ENCODE data around the gene TRIM24. TPM values are rescaled to one million over a fixed set of nuclear protein-coding genes. Genes with fewer than 3 reads are reported as not detected.

The TRIM24 gene
- total RNA-seq, 1 experiment from 2014 or later: 17.4 TPM

GRCh38 chr7:138555684-138556083 is 95.6 kb downstream of the TRIM24 start:
- no peaks in the 10 kb centered on the region for H3K27me3 ChIP-seq (ENCODE audit: low read length)
- H3K9me3 ChIP-seq (ENCODE audit: low read length): peaks cover 34% of the 10 kb centered on the region
- no peaks in the 10 kb centered on the region for H3K79me2 ChIP-seq (ENCODE audit: low read length)
- H3K36me3 ChIP-seq (ENCODE audit: insufficient read depth, low read length): peaks cover 94% of the 10 kb centered on the region
- no peaks in the 10 kb centered on the region for H3K4me1 ChIP-seq (ENCODE audit: low read length)
- H3K4me3 ChIP-seq (ENCODE audit: low read length): no peak overlapping the region
- no peak overlapping the region for H3K9ac ChIP-seq (ENCODE audit: low read length)
- no peaks in the 10 kb centered on the region for H3K9me2 ChIP-seq (replicated peaks; ENCODE audit: insufficient read depth, low read length)
- no peak overlapping the region for H3K4me2 ChIP-seq (ENCODE audit: low read depth, low read length, poor library complexity, severe bottlenecking)
- no peaks in the 10 kb centered on the region for H4K20me1 ChIP-seq (ENCODE audit: insufficient read depth, low read depth, low read length)
- no peak for DNase-seq
- H2AFZ ChIP-seq (ENCODE audit: low read length): no peak overlapping the region
- no peak overlapping the region for H3K27ac ChIP-seq (ENCODE audit: low read length)

- Histone ChIP-seq H2AFZ (ENCODE audit: low read length) (no peak overlapping the region), H4K20me1 (ENCODE audit: insufficient read depth, low read depth, low read length) (no peaks in the 10 kb centered on the region), H3K36me3 (ENCODE audit: insufficient read depth, low read length) (peaks cover 90% of the 10 kb centered on the region), H3K9me2 (replicated peaks; ENCODE audit: insufficient read depth, low read length) (no peaks in the 10 kb centered on the region), H3K9me3 (ENCODE audit: low read length) (peaks cover 34% of the 10 kb centered on the region), H3K27me3 (ENCODE audit: low read length) (no peaks in the 10 kb centered on the region), H3K4me3 (ENCODE audit: low read length) (no peak overlapping the region), H3K9ac (ENCODE audit: low read length) (no peak overlapping the region), H3K4me1 (ENCODE audit: low read length) (no peaks in the 10 kb centered on the region), H3K4me2 (ENCODE audit: low read depth, low read length, poor library complexity, severe bottlenecking) (no peak overlapping the region), H3K79me2 (ENCODE audit: low read length) (no peaks in the 10 kb centered on the region), H3K27ac (ENCODE audit: low read length) (no peak overlapping the region)
- no peak for DNase-seq
These were observed 96.9 kb downstream of the TRIM24 start for GRCh38 chr7:138556771-138557484.

- Histone ChIP-seq H2AFZ (ENCODE audit: low read length) (no peak overlapping the region), H3K27me3 (ENCODE audit: low read length) (no peaks in the 10 kb centered on the region), H3K79me2 (ENCODE audit: low read length) (no peaks in the 10 kb centered on the region), H3K4me3 (ENCODE audit: low read length) (no peak overlapping the region), H3K9ac (ENCODE audit: low read length) (no peak overlapping the region), H3K4me1 (ENCODE audit: low read length) (no peaks in the 10 kb centered on the region), H3K36me3 (ENCODE audit: insufficient read depth, low read length) (peaks cover 87% of the 10 kb centered on the region), H3K9me3 (ENCODE audit: low read length) (peaks cover 44% of the 10 kb centered on the region), H3K9me2 (replicated peaks; ENCODE audit: insufficient read depth, low read length) (no peaks in the 10 kb centered on the region), H3K4me2 (ENCODE audit: low read depth, low read length, poor library complexity, severe bottlenecking) (no peak overlapping the region), H3K27ac (ENCODE audit: low read length) (no peak overlapping the region), H4K20me1 (ENCODE audit: insufficient read depth, low read depth, low read length) (no peaks in the 10 kb centered on the region)
- DNase-seq: no peak
These were observed 99.4 kb downstream of the TRIM24 start for GRCh38 chr7:138559448-138559847.

- no peak overlapping the region for H3K27ac ChIP-seq (ENCODE audit: low read length)
- no peak overlapping the region for H2AFZ ChIP-seq (ENCODE audit: low read length)
- H3K9me3 ChIP-seq (ENCODE audit: low read length): peaks cover 10% of the 10 kb centered on the region; the same call in 1 of the 2 replicates
- no peaks in the 10 kb centered on the region for H3K79me2 ChIP-seq (ENCODE audit: low read length)
- no peak for DNase-seq
- H3K27me3 ChIP-seq (ENCODE audit: low read length): no peaks in the 10 kb centered on the region
- no peaks in the 10 kb centered on the region for H4K20me1 ChIP-seq (ENCODE audit: insufficient read depth, low read depth, low read length)
- no peaks in the 10 kb centered on the region for H3K4me1 ChIP-seq (ENCODE audit: low read length)
- H3K9ac ChIP-seq (ENCODE audit: low read length): no peak overlapping the region
- no peak overlapping the region for H3K4me2 ChIP-seq (ENCODE audit: low read depth, low read length, poor library complexity, severe bottlenecking)
- no peak overlapping the region for H3K4me3 ChIP-seq (ENCODE audit: low read length)
- no peaks in the 10 kb centered on the region for H3K9me2 ChIP-seq (replicated peaks; ENCODE audit: insufficient read depth, low read length)
- peaks cover 73% of the 10 kb centered on the region for H3K36me3 ChIP-seq (ENCODE audit: insufficient read depth, low read length)
These were observed 103.7 kb downstream of the TRIM24 start for GRCh38 chr7:138563808-138564207.

GRCh38 chr7:138564365-138564764 is 104.3 kb downstream of the TRIM24 start:
- no peak overlapping the region for H2AFZ ChIP-seq (ENCODE audit: low read length)
- H3K27me3 ChIP-seq (ENCODE audit: low read length): no peaks in the 10 kb centered on the region
- H3K79me2 ChIP-seq (ENCODE audit: low read length): no peaks in the 10 kb centered on the region
- no peak overlapping the region for H3K9ac ChIP-seq (ENCODE audit: low read length)
- H3K9me3 ChIP-seq (ENCODE audit: low read length): peaks cover 10% of the 10 kb centered on the region; the same call in 1 of the 2 replicates
- H3K4me1 ChIP-seq (ENCODE audit: low read length): no peaks in the 10 kb centered on the region
- H4K20me1 ChIP-seq (ENCODE audit: insufficient read depth, low read depth, low read length): no peaks in the 10 kb centered on the region
- DNase-seq: no peak
- H3K9me2 ChIP-seq (replicated peaks; ENCODE audit: insufficient read depth, low read length): no peaks in the 10 kb centered on the region
- no peak overlapping the region for H3K4me2 ChIP-seq (ENCODE audit: low read depth, low read length, poor library complexity, severe bottlenecking)
- H3K4me3 ChIP-seq (ENCODE audit: low read length): no peak overlapping the region
- H3K36me3 ChIP-seq (ENCODE audit: insufficient read depth, low read length): peaks cover 72% of the 10 kb centered on the region
- no peak overlapping the region for H3K27ac ChIP-seq (ENCODE audit: low read length)

GRCh38 chr7:138565071-138565450 is 105.0 kb downstream of the TRIM24 start:
- DNase-seq: no peak

GRCh38 chr7:138565451-138566114 is 105.5 kb downstream of the TRIM24 start:
- Histone ChIP-seq H3K79me2 (ENCODE audit: low read length) (no peaks in the 10 kb centered on the region), H3K9me3 (ENCODE audit: low read length) (peaks cover 10% of the 10 kb centered on the region; the same call in 1 of the 2 replicates), H3K27ac (ENCODE audit: low read length) (no peak overlapping the region), H3K27me3 (ENCODE audit: low read length) (no peaks in the 10 kb centered on the region), H3K9ac (ENCODE audit: low read length) (no peak overlapping the region), H4K20me1 (ENCODE audit: insufficient read depth, low read depth, low read length) (no peaks in the 10 kb centered on the region), H3K4me3 (ENCODE audit: low read length) (no peak overlapping the region), H3K4me1 (ENCODE audit: low read length) (no peaks in the 10 kb centered on the region), H2AFZ (ENCODE audit: low read length) (no peak overlapping the region), H3K36me3 (ENCODE audit: insufficient read depth, low read length) (peaks cover 62% of the 10 kb centered on the region), H3K9me2 (replicated peaks; ENCODE audit: insufficient read depth, low read length) (no peaks in the 10 kb centered on the region), H3K4me2 (ENCODE audit: low read depth, low read length, poor library complexity, severe bottlenecking) (no peak overlapping the region)
- DNase-seq: no peak

More at GRCh38 chr7:138565071-138565450, 105.0 kb downstream of the TRIM24 start:
- Histone ChIP-seq H2AFZ (ENCODE audit: low read length) (no peak overlapping the region), H3K27ac (ENCODE audit: low read length) (no peak overlapping the region), H4K20me1 (ENCODE audit: insufficient read depth, low read depth, low read length) (no peaks in the 10 kb centered on the region), H3K27me3 (ENCODE audit: low read length) (no peaks in the 10 kb centered on the region), H3K79me2 (ENCODE audit: low read length) (no peaks in the 10 kb centered on the region), H3K9me3 (ENCODE audit: low read length) (peaks cover 10% of the 10 kb centered on the region; the same call in 1 of the 2 replicates), H3K4me1 (ENCODE audit: low read length) (no peaks in the 10 kb centered on the region), H3K4me3 (ENCODE audit: low read length) (no peak overlapping the region), H3K9me2 (replicated peaks; ENCODE audit: insufficient read depth, low read length) (no peaks in the 10 kb centered on the region), H3K4me2 (ENCODE audit: low read depth, low read length, poor library complexity, severe bottlenecking) (no peak overlapping the region), H3K36me3 (ENCODE audit: insufficient read depth, low read length) (peaks cover 68% of the 10 kb centered on the region), H3K9ac (ENCODE audit: low read length) (no peak overlapping the region)

- H3K4me1 ChIP-seq (ENCODE audit: low read length): no peaks in the 10 kb centered on the region
- H3K27ac ChIP-seq (ENCODE audit: low read length): no peak overlapping the region
- no peak overlapping the region for H2AFZ ChIP-seq (ENCODE audit: low read length)
- no peak overlapping the region for H3K4me2 ChIP-seq (ENCODE audit: low read depth, low read length, poor library complexity, severe bottlenecking)
- H3K36me3 ChIP-seq (ENCODE audit: insufficient read depth, low read length): peaks cover 52% of the 10 kb centered on the region
- H3K27me3 ChIP-seq (ENCODE audit: low read length): no peaks in the 10 kb centered on the region
- no peak overlapping the region for H3K4me3 ChIP-seq (ENCODE audit: low read length)
- no peaks in the 10 kb centered on the region for H3K79me2 ChIP-seq (ENCODE audit: low read length)
- DNase-seq: no peak
- no peak overlapping the region for H3K9ac ChIP-seq (ENCODE audit: low read length)
- peaks cover 7% of the 10 kb centered on the region; the same call in 1 of the 2 replicates for H3K9me3 ChIP-seq (ENCODE audit: low read length)
- H4K20me1 ChIP-seq (ENCODE audit: insufficient read depth, low read depth, low read length): no peaks in the 10 kb centered on the region
- no peaks in the 10 kb centered on the region for H3K9me2 ChIP-seq (replicated peaks; ENCODE audit: insufficient read depth, low read length)
These were observed 108.6 kb downstream of the TRIM24 start for GRCh38 chr7:138568655-138569054.
